ENCODE data around the gene RAF1. TPM values are rescaled to one million over a fixed set of nuclear protein-coding genes. Genes with fewer than 3 reads are reported as not detected.

Gene RAF1
- total RNA-seq, 2 donors from 2014 or later: 95.4 to 116 TPM

GRCh38 chr3:12562451-12562850 lies 101.5 kb downstream of the RAF1 start:
- Mint-ChIP-seq H3K27me3 (ENCODE audit: insufficient read depth) (no peaks in the 10 kb centered on the region), H3K27ac (peak overlapping the region; percentile 68), H3K36me3 (ENCODE audit: low read depth) (peaks cover 2% of the 10 kb centered on the region), H3K4me3 (no peak overlapping the region), H3K4me1 (peaks cover 43% of the 10 kb centered on the region), H3K9me3 (no peaks in the 10 kb centered on the region)
- no peak for DNase-seq
- no peak for TF ChIP-seq CTCF (conservative IDR thresholded peaks at IDR 0.05)
- no peaks in the 10 kb centered on the region for H3K27me3 ChIP-seq (ENCODE audit: control insufficient read depth, insufficient read depth, low read length, poor library complexity, severe bottlenecking)
- no peak overlapping the region for H3K4me3 ChIP-seq (ENCODE audit: low read length)
- peaks cover 9% of the 10 kb centered on the region for H3K4me1 ChIP-seq (ENCODE audit: control insufficient read depth, insufficient read depth, low read length)
- H3K27ac ChIP-seq (ENCODE audit: low read depth, low read length): peak overlapping the region; percentile 53
- 86 to 90% methylated on average over 1 of the region's 1 CpG for WGBS, 2 experiments (ENCODE audit: insufficient coverage in 1 of 2, insufficient read length in 1 of 2)
- H3K9ac ChIP-seq (ENCODE audit: extremely low read depth, low read length, poor library complexity, severe bottlenecking): no peak overlapping the region
- no peaks in the 10 kb centered on the region for H3K36me3 ChIP-seq (ENCODE audit: control insufficient read depth, insufficient read depth, low read length)
- peaks cover 7% of the 10 kb centered on the region for H3K9me3 ChIP-seq (ENCODE audit: control insufficient read depth, low read length)

GRCh38 chr3:12561397-12561796 lies 102.5 kb downstream of the RAF1 start:
- Mint-ChIP-seq H3K27me3 (ENCODE audit: insufficient read depth) (no peaks in the 10 kb centered on the region), H3K36me3 (ENCODE audit: low read depth) (peaks cover 2% of the 10 kb centered on the region)

GRCh38 chr3:12560505-12561190 lies 103.3 kb downstream of the RAF1 start:
- Mint-ChIP-seq H3K4me1 (peaks cover 42% of the 10 kb centered on the region), H3K4me3 (no peak overlapping the region), H3K27me3 (ENCODE audit: insufficient read depth) (no peaks in the 10 kb centered on the region), H3K9me3 (no peaks in the 10 kb centered on the region), H3K27ac (no peak overlapping the region), H3K36me3 (ENCODE audit: low read depth) (no peaks in the 10 kb centered on the region)
- H3K36me3 ChIP-seq (ENCODE audit: control insufficient read depth, insufficient read depth, low read length): no peaks in the 10 kb centered on the region
- no peaks in the 10 kb centered on the region for H3K9me3 ChIP-seq (ENCODE audit: control insufficient read depth, low read length)
- no peak overlapping the region for H3K4me3 ChIP-seq (ENCODE audit: low read length)
- peaks cover 9% of the 10 kb centered on the region for H3K4me1 ChIP-seq (ENCODE audit: control insufficient read depth, insufficient read depth, low read length)
- WGBS, 2 experiments (ENCODE audit: insufficient coverage in 1 of 2, insufficient read length in 1 of 2): 85 to 92% methylated on average over 2 to 5 of the region's 5 CpGs
- no peak overlapping the region for H3K9ac ChIP-seq (ENCODE audit: extremely low read depth, low read length, poor library complexity, severe bottlenecking)
- DNase-seq: no peak
- no peaks in the 10 kb centered on the region for H3K27me3 ChIP-seq (ENCODE audit: control insufficient read depth, insufficient read depth, low read length, poor library complexity, severe bottlenecking)
- no peak for TF ChIP-seq CTCF (conservative IDR thresholded peaks at IDR 0.05)
- no peak overlapping the region for H3K27ac ChIP-seq (ENCODE audit: low read depth, low read length)

More at GRCh38 chr3:12561397-12561796, 102.5 kb downstream of the RAF1 start:
- no peaks in the 10 kb centered on the region for H3K27me3 ChIP-seq (ENCODE audit: control insufficient read depth, insufficient read depth, low read length, poor library complexity, severe bottlenecking)
- WGBS, 2 experiments (ENCODE audit: insufficient coverage in 1 of 2, insufficient read length in 1 of 2): 96 to 98% methylated on average over 2 of the region's 2 CpGs
- H3K27ac ChIP-seq (ENCODE audit: low read depth, low read length): no peak overlapping the region
- no peak for DNase-seq
- no peak overlapping the region for H3K4me3 Mint-ChIP-seq
- H3K9me3 Mint-ChIP-seq: no peaks in the 10 kb centered on the region
- no peaks in the 10 kb centered on the region for H3K36me3 ChIP-seq (ENCODE audit: control insufficient read depth, insufficient read depth, low read length)
- no peak overlapping the region for H3K4me3 ChIP-seq (ENCODE audit: low read length)
- H3K4me1 ChIP-seq (ENCODE audit: control insufficient read depth, insufficient read depth, low read length): peaks cover 9% of the 10 kb centered on the region
- H3K27ac Mint-ChIP-seq: no peak overlapping the region
- H3K4me1 Mint-ChIP-seq: peaks cover 43% of the 10 kb centered on the region
- H3K9me3 ChIP-seq (ENCODE audit: control insufficient read depth, low read length): peaks cover 7% of the 10 kb centered on the region
- TF ChIP-seq CTCF (conservative IDR thresholded peaks at IDR 0.05): no peak
- no peak overlapping the region for H3K9ac ChIP-seq (ENCODE audit: extremely low read depth, low read length, poor library complexity, severe bottlenecking)

Measured in endodermal cell (in vitro differentiated cells).